HAP-1 (cell line): ENCODE measurements around the gene NFIB.

ENCODE experiments used
- DNase-seq, 2 experiments: peaks; one replicate each; pipeline ENCODE4 v3.0.0-alpha.2; 2016 to 2020; ENCODE audit warnings: low spot score in 2 of 2
- H3K27me3 ChIP-seq: fragments of 250-450 bp; sonication (Bioruptor Pico); 2 replicates; pipeline ENCODE4 v1.5.1; 2020; ENCODE audit warnings: low read depth, mild to moderate bottlenecking, moderate library complexity
- H3K36me3 ChIP-seq: fragments of 250-450 bp; sonication (Bioruptor Pico); replicated peaks from 2 replicates; pipeline ENCODE4 v1.5.1; 2020; ENCODE audit warnings: mild to moderate bottlenecking
- H3K4me1 ChIP-seq: fragments of 250-450 bp; sonication (Bioruptor Pico); 2 replicates; pipeline ENCODE4 v1.5.1; 2020; ENCODE audit warnings: mild to moderate bottlenecking
- H3K4me3 ChIP-seq: fragments of 250-450 bp; sonication (Bioruptor Pico); 2 replicates; pipeline ENCODE4 v1.5.1; 2020; ENCODE audit warnings: mild to moderate bottlenecking, moderate library complexity
- H3K9me3 ChIP-seq: fragments of 250-450 bp; sonication (Bioruptor Pico); 2 replicates; pipeline ENCODE4 v1.5.1; 2020; ENCODE audit warnings: mild to moderate bottlenecking, moderate library complexity
- in situ Hi-C: fragments of 300-500 bp; cut with MboI; formaldehyde crosslinking; loops from 3 replicates; pipeline ENCODE4 v1.14.3; 2020; ENCODE audit warnings: low sequenced_read_pairs, inconsistent platforms, mixed read lengths

NFIB gene

GRCh38 chr9:14261616-14262015, 52.3 kb downstream of the NFIB start:
- H3K4me3 ChIP-seq = no peak overlapping the region
- in situ Hi-C loops = no loop called here

GRCh38 chr9:14260101-14260500, 53.8 kb downstream of the NFIB start:
- Histone ChIP-seq H3K36me3 (no peaks in the 10 kb centered on the region), H3K9me3 (no peaks in the 10 kb centered on the region), H3K4me3 (no peak overlapping the region), H3K27me3 (no peaks in the 10 kb centered on the region), H3K4me1 (peaks cover 40% of the 10 kb centered on the region)
- in situ Hi-C loops = no loop called here
- no peak for DNase-seq

More at GRCh38 chr9:14261616-14262015, 52.3 kb downstream of the NFIB start:
- H3K4me1 ChIP-seq = peaks cover 34% of the 10 kb centered on the region
- H3K36me3 ChIP-seq = no peaks in the 10 kb centered on the region
- DNase-seq = no peak
- no peaks in the 10 kb centered on the region for H3K27me3 ChIP-seq
- no peaks in the 10 kb centered on the region for H3K9me3 ChIP-seq

- Histone ChIP-seq H3K4me1 (peaks cover 33% of the 10 kb centered on the region), H3K36me3 (no peaks in the 10 kb centered on the region), H3K4me3 (no peak overlapping the region), H3K9me3 (no peaks in the 10 kb centered on the region), H3K27me3 (no peaks in the 10 kb centered on the region)
- in situ Hi-C loops = no loop called here
- DNase-seq = no peak
Measured at GRCh38 chr9:14258660-14259239, 55.2 kb downstream of the NFIB start.

- H3K9me3 ChIP-seq = no peaks in the 10 kb centered on the region
- H3K27me3 ChIP-seq = no peaks in the 10 kb centered on the region
- no peaks in the 10 kb centered on the region for H3K36me3 ChIP-seq
- DNase-seq = peak in 1 of 2 experiments; percentile 52
- in situ Hi-C loops = no loop called here
- peaks cover 28% of the 10 kb centered on the region for H3K4me1 ChIP-seq
- no peak overlapping the region for H3K4me3 ChIP-seq
Measured at GRCh38 chr9:14258156-14258555, 55.8 kb downstream of the NFIB start.

GRCh38 chr9:14256588-14256987, 57.4 kb downstream of the NFIB start:
- no peak overlapping the region for H3K4me3 ChIP-seq
- no peaks in the 10 kb centered on the region for H3K36me3 ChIP-seq
- no peak for DNase-seq
- in situ Hi-C loops = no loop called here
- no peaks in the 10 kb centered on the region for H3K27me3 ChIP-seq
- H3K4me1 ChIP-seq = peaks cover 30% of the 10 kb centered on the region
- no peaks in the 10 kb centered on the region for H3K9me3 ChIP-seq

GRCh38 chr9:14251154-14252071, 62.5 kb downstream of the NFIB start:
- H3K9me3 ChIP-seq = no peaks in the 10 kb centered on the region
- DNase-seq = no peak

GRCh38 chr9:14250794-14251153, 63.2 kb downstream of the NFIB start:
- no peak for DNase-seq
- Histone ChIP-seq H3K36me3 (no peaks in the 10 kb centered on the region), H3K4me1 (peaks cover 9% of the 10 kb centered on the region; the same call in 1 of the 2 replicates), H3K9me3 (no peaks in the 10 kb centered on the region), H3K27me3 (no peaks in the 10 kb centered on the region), H3K4me3 (no peak overlapping the region)
- in situ Hi-C loops = no loop called here

More at GRCh38 chr9:14251154-14252071, 62.5 kb downstream of the NFIB start:
- Histone ChIP-seq H3K4me1 (peaks cover 14% of the 10 kb centered on the region), H3K36me3 (no peaks in the 10 kb centered on the region), H3K4me3 (no peak overlapping the region), H3K27me3 (no peaks in the 10 kb centered on the region)
- in situ Hi-C loops = no loop called here

GRCh38 chr9:14249527-14249926, 64.4 kb downstream of the NFIB start:
- Histone ChIP-seq H3K4me3 (no peak overlapping the region), H3K4me1 (peaks cover 14% of the 10 kb centered on the region), H3K27me3 (no peaks in the 10 kb centered on the region), H3K9me3 (no peaks in the 10 kb centered on the region), H3K36me3 (no peaks in the 10 kb centered on the region)
- in situ Hi-C loops = no loop called here
- no peak for DNase-seq

GRCh38 chr9:14248149-14248548, 65.8 kb downstream of the NFIB start:
- no peak overlapping the region for H3K4me3 ChIP-seq
- no peaks in the 10 kb centered on the region for H3K27me3 ChIP-seq
- H3K9me3 ChIP-seq = no peaks in the 10 kb centered on the region
- in situ Hi-C loops = no loop called here
- peaks cover 28% of the 10 kb centered on the region for H3K4me1 ChIP-seq
- no peaks in the 10 kb centered on the region for H3K36me3 ChIP-seq
- no peak for DNase-seq

- DNase-seq = no peak
- Histone ChIP-seq H3K36me3 (no peaks in the 10 kb centered on the region), H3K4me3 (no peak overlapping the region), H3K9me3 (no peaks in the 10 kb centered on the region), H3K27me3 (no peaks in the 10 kb centered on the region), H3K4me1 (peaks cover 34% of the 10 kb centered on the region)
- in situ Hi-C loops = no loop called here
Measured at GRCh38 chr9:14247577-14247976, 66.4 kb downstream of the NFIB start.

GRCh38 chr9:14246951-14247350, 67.0 kb downstream of the NFIB start:
- no peaks in the 10 kb centered on the region for H3K27me3 ChIP-seq
- no peaks in the 10 kb centered on the region for H3K9me3 ChIP-seq
- no peaks in the 10 kb centered on the region for H3K36me3 ChIP-seq
- peaks cover 40% of the 10 kb centered on the region for H3K4me1 ChIP-seq
- in situ Hi-C loops = no loop called here
- no peak for DNase-seq
- H3K4me3 ChIP-seq = no peak overlapping the region

GRCh38 chr9:14245901-14246525, 67.9 kb downstream of the NFIB start:
- no peaks in the 10 kb centered on the region for H3K9me3 ChIP-seq
- H3K27me3 ChIP-seq = no peaks in the 10 kb centered on the region
- in situ Hi-C loops = no loop called here
- no peaks in the 10 kb centered on the region for H3K36me3 ChIP-seq
- DNase-seq = no peak
- no peak overlapping the region for H3K4me3 ChIP-seq
- peaks cover 38% of the 10 kb centered on the region for H3K4me1 ChIP-seq

GRCh38 chr9:14243514-14244042, 70.4 kb downstream of the NFIB start:
- H3K4me1 ChIP-seq = peaks cover 55% of the 10 kb centered on the region
- DNase-seq = no peak
- in situ Hi-C loops = no loop called here

More at GRCh38 chr9:14243514-14244042, 70.4 kb downstream of the NFIB start:
- H3K9me3 ChIP-seq = no peaks in the 10 kb centered on the region
- no peaks in the 10 kb centered on the region for H3K36me3 ChIP-seq
- no peaks in the 10 kb centered on the region for H3K27me3 ChIP-seq
- H3K4me3 ChIP-seq = no peak overlapping the region
